K562 (cell line): ENCODE measurements around the gene FAM174C. TPM values are rescaled to one million over a fixed set of nuclear protein-coding genes. Genes with fewer than 3 reads are reported as not detected.

Experiments used
- ATF1 ChIP-seq, 2 experiments: fragments of 450-650 bp in 1 of 2; IDR thresholded peaks; 2 replicates each; pipeline ENCODE4 v1.6.1; 2016; ENCODE audit warnings: missing compliant biosample characterization in 1 of 2, missing genetic modification characterization in 1 of 2
- ATF7 ChIP-seq: fragments of 450-650 bp; IDR thresholded peaks from 2 replicates; pipeline ENCODE4 v1.7.1; 2014; ENCODE audit warnings: mild to moderate bottlenecking, moderate library complexity
- CEBPG ChIP-seq, 3 experiments: fragments of 200-800 bp in 1 of 3; sonication (Bioruptor generic) in 1 of 3; sonication (generic) in 1 of 3; formaldehyde crosslinking in 1 of 3; IDR thresholded peaks in 2 of 3; conservative IDR thresholded peaks in 1 of 3; 2 replicates each; pipeline versions ENCODE4 v1.6.1 to v1.8.0; 2016 to 2022; ENCODE audit warnings: missing compliant biosample characterization in 2 of 3, missing genetic modification characterization in 2 of 3, mild to moderate bottlenecking in 1 of 3, missing genetic modification reagents in 1 of 3
- CHD2 ChIP-seq: IDR thresholded peaks from 2 replicates; pipeline ENCODE4 v1.6.1; 2011; ENCODE audit warnings: low read depth, low read length
- COPS2 ChIP-seq: fragments of 450-650 bp; conservative IDR thresholded peaks from 2 replicates; pipeline ENCODE4 v1.6.1; 2016; ENCODE audit warnings: mild to moderate bottlenecking, moderate library complexity
- ELF2 ChIP-seq: fragments of 250-450 bp; sonication (Bioruptor Pico); IDR thresholded peaks from 2 replicates; pipeline ENCODE4 v1.5.0; 2021; ENCODE audit warnings: mild to moderate bottlenecking
- FOS ChIP-seq: IDR thresholded peaks from 3 replicates; pipeline ENCODE4 v1.6.1; 2011; ENCODE audit not compliant: insufficient read length; ENCODE audit errors: extremely low read depth
- FOXM1 ChIP-seq, 2 experiments: fragments of 450-650 bp in 1 of 2; sonication (generic) in 1 of 2; formaldehyde crosslinking in 1 of 2; IDR thresholded peaks; 2 replicates each; pipeline versions ENCODE4 v1.6.1 to v1.9.0; 2017 to 2022; ENCODE audit warnings: low read depth in 2 of 2, mild to moderate bottlenecking in 2 of 2, missing genetic modification reagents in 1 of 2, moderate library complexity in 1 of 2
- HDAC3 ChIP-seq: fragments of 450-650 bp; IDR thresholded peaks from 2 replicates; pipeline ENCODE4 v1.6.1; 2018; ENCODE audit warnings: borderline replicate concordance, mild to moderate bottlenecking, moderate library complexity; ENCODE audit not compliant: partially characterized antibody
- HIVEP1 ChIP-seq: fragments of 250-450 bp; sonication (Bioruptor Pico); IDR thresholded peaks from 2 replicates; pipeline ENCODE4 v1.4.0; 2020; ENCODE audit warnings: mild to moderate bottlenecking
- HMGN3 ChIP-seq: IDR thresholded peaks from 2 replicates; pipeline ENCODE4 v1.6.1; 2011; ENCODE audit warnings: borderline replicate concordance, low read depth, mild to moderate bottlenecking, mixed read lengths, low read length; ENCODE audit not compliant: insufficient read length; ENCODE audit errors: extremely low read depth
- HNRNPL ChIP-seq: fragments of 200-400 bp; formaldehyde crosslinking; IDR thresholded peaks from 2 replicates; pipeline ENCODE4 v1.6.1; 2017; ENCODE audit warnings: low read depth, mild to moderate bottlenecking, low read length
- KDM4B ChIP-seq, 2 experiments: fragments of 450-650 bp in 1 of 2; sonication (generic) in 1 of 2; IDR thresholded peaks; 2 replicates each; pipeline ENCODE4 v1.6.1; 2016 to 2017; ENCODE audit warnings: borderline replicate concordance in 2 of 2, antibody characterized with exemption in 1 of 2, low read depth in 1 of 2, mild to moderate bottlenecking in 1 of 2
- LARP7 ChIP-seq: fragments of 450-650 bp; IDR thresholded peaks from 2 replicates; pipeline ENCODE4 v1.6.1; 2016
- NR3C1 ChIP-seq: sonication (generic); formaldehyde crosslinking; IDR thresholded peaks from 2 replicates; pipeline ENCODE4 v1.8.1; 2022; ENCODE audit warnings: missing genetic modification reagents
- POLR2B ChIP-seq: fragments of 450-650 bp; IDR thresholded peaks from 2 replicates; pipeline ENCODE4 v1.6.1; 2018; ENCODE audit warnings: low read depth; ENCODE audit not compliant: partially characterized antibody
- RBM22 ChIP-seq: fragments of 200-400 bp; formaldehyde crosslinking; IDR thresholded peaks from 2 replicates; pipeline ENCODE4 v1.6.1; 2018; ENCODE audit warnings: low read length, low read depth; ENCODE audit not compliant: poor library complexity, severe bottlenecking
- SREBF1 ChIP-seq: fragments of 150-350 bp; IDR thresholded peaks from 2 replicates; pipeline ENCODE4 v1.6.1; 2014; ENCODE audit warnings: antibody characterized with exemption, low read depth, low read length, borderline replicate concordance
- SRSF1 ChIP-seq: fragments of 200-400 bp; formaldehyde crosslinking; IDR thresholded peaks from 2 replicates; pipeline ENCODE4 v1.6.1; 2017; ENCODE audit warnings: mild to moderate bottlenecking, low read depth, low read length, moderate library complexity
- U2AF1 ChIP-seq: fragments of 200-400 bp; formaldehyde crosslinking; optimal IDR thresholded peaks from 2 replicates; pipeline ENCODE3; 2017; ENCODE audit warnings: mild to moderate bottlenecking, low read depth, low read length, moderate library complexity
- ZNF263 ChIP-seq: sonication (generic); formaldehyde crosslinking; IDR thresholded peaks from 2 replicates; pipeline ENCODE4 v1.8.0; 2022; ENCODE audit warnings: mild to moderate bottlenecking, missing genetic modification reagents, borderline replicate concordance
- ZNF347 ChIP-seq: fragments of 450-650 bp; formaldehyde crosslinking; IDR thresholded peaks from 2 replicates; pipeline ENCODE4 v1.4.0; 2020; ENCODE audit warnings: low read depth, mild to moderate bottlenecking, moderate library complexity
- ZNF707 ChIP-seq: fragments of 250-450 bp; sonication (Bioruptor Pico); conservative IDR thresholded peaks from 2 replicates; pipeline ENCODE4 v1.8.0; 2022; ENCODE audit warnings: inconsistent platforms, mild to moderate bottlenecking, moderate library complexity
- ZNF79 ChIP-seq: fragments of 250-450 bp; sonication (Bioruptor Pico); IDR thresholded peaks from 2 replicates; pipeline ENCODE4 v1.4.0; 2020; ENCODE audit warnings: low read depth, mild to moderate bottlenecking, moderate library complexity
- polyA plus RNA-seq, 8 experiments: library from polyadenylated mRNA; depleted of rRNA in 4 of 8; stranded (reverse) in 5 of 8; unstranded in 3 of 8; fragments of >200 nt; fragmentation: Nextera tagmentation in 2 of 8; fragmentation: Illumina TruSeq in 1 of 8; extraction: Ambion mirVana in 2 of 8; extraction: Trizol in 1 of 8; gene quantifications; 2 replicates each; pipeline versions ENCODE4 v1.2.1 to v1.2.3, GENCODE V29; 2011 to 2014; ENCODE audit warnings: inconsistent platforms in 1 of 8, missing spikeins in 1 of 8
- total RNA-seq, 7 experiments: library from RNA; depleted of rRNA in 6 of 7; stranded (reverse); fragments of >200 nt in 6 of 7; fragmentation: Illumina TruSeq in 2 of 7; extraction: Trizol in 2 of 7; gene quantifications; 2 replicates each; pipeline versions ENCODE4 v1.2.1 to v1.2.3, GENCODE V29; 2011 to 2021; ENCODE audit warnings: low replicate concordance in 1 of 7
- TF ChIP-seq, protein P1 (sequence below): fragments of 250-450 bp; sonication (Bioruptor Pico); IDR thresholded peaks from 2 replicates; pipeline ENCODE4 v1.4.0; 2020
- TF ChIP-seq, protein P2 (sequence below): fragments of 250-450 bp; sonication (Bioruptor Pico); IDR thresholded peaks from 2 replicates; pipeline ENCODE4 v1.9.0; 2021; ENCODE audit warnings: mild to moderate bottlenecking, inconsistent platforms

Gene FAM174C
- total and polyA plus RNA-seq, 9 of the 15 experiments (the other 6 are each of a cell fraction or from before 2014, with no cell fraction given): 0.66 to 89.6 (median 20.3) TPM

DNA sequence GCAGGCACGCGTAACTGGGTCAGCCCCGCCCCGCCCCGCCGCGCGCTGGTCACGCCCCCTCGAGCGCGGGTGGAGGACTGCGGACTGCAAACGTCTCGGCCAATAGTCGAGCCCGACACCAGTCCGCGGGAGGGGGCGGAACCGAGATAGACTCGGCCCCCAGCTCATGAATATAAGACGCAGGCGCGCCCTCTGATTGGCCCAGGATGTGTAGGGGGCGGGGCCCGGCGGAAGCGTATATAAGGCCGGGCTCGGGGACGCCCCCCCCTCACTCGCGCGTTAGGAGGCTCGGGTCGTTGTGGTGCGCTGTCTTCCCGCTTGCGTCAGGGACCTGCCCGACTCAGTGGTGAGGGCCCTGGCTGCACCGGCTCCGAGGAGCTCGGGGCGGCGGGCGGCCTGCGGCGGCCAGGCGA is 6.3 kb upstream of the FAM174C start, which contains the start of gene CIRBP (continued):
- 0 out of 2 replicates have a peak, but pooled peaks have one; percentile 13 for TF ChIP-seq SREBF1
- TF ChIP-seq ZNF263 (CRISPR knock-in tag): peak; percentile 5; the same call in 1 of the 2 replicates
- TF ChIP-seq CHD2: peak; percentile 5; the same call in 1 of the 2 replicates
- TF ChIP-seq, protein P1, sequence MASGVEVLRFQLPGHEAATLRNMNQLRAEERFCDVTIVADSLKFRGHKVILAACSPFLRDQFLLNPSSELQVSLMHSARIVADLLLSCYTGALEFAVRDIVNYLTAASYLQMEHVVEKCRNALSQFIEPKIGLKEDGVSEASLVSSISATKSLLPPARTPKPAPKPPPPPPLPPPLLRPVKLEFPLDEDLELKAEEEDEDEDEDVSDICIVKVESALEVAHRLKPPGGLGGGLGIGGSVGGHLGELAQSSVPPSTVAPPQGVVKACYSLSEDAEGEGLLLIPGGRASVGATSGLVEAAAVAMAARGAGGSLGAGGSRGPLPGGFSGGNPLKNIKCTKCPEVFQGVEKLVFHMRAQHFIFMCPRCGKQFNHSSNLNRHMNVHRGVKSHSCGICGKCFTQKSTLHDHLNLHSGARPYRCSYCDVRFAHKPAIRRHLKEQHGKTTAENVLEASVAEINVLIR (CRISPR knock-in tag): no peak
- TF ChIP-seq HMGN3: no peak
- no peak for TF ChIP-seq FOXM1 (IDR thresholded peaks at IDR 0.05; ENCODE audit: low read depth)
- 0 out of 2 replicates have a peak, but pooled peaks have one; percentile 39 for TF ChIP-seq FOXM1 (CRISPR knock-in tag; IDR thresholded peaks at IDR 0.05; ENCODE audit: low read depth)
- no peak for TF ChIP-seq ELF2 (CRISPR knock-in tag)
- TF ChIP-seq HIVEP1 (CRISPR knock-in tag): no peak
- no peak for TF ChIP-seq ZNF347 (CRISPR knock-in tag)
- no peak for TF ChIP-seq NR3C1
- TF ChIP-seq CEBPG (CRISPR knock-in tag; IDR thresholded peaks at IDR 0.05): 0 out of 2 replicates have a peak, but pooled peaks have one; percentile 34
- TF ChIP-seq CEBPG (tag; conservative IDR thresholded peaks at IDR 0.05 in 1 of 2, IDR thresholded peaks at IDR 0.05 in 1 of 2): no peak
- TF ChIP-seq U2AF1: peak; percentile 85
- TF ChIP-seq SRSF1: peak; percentile 85; the same call in 1 of the 2 replicates
- TF ChIP-seq ATF1 (CRISPR knock-in tag; IDR thresholded peaks at IDR 0.05): 0 out of 2 replicates have a peak, but pooled peaks have one; percentile 12
- TF ChIP-seq ATF1 (tag; IDR thresholded peaks at IDR 0.05): peak; percentile 41; the same call in 1 of the 2 replicates
- peak; percentile 44 for TF ChIP-seq FOS
- TF ChIP-seq HNRNPL: peak; percentile 92
- peak in 1 of 2 experiments; percentile 90; a peak in 1 of 4 replicates for TF ChIP-seq KDM4B (IDR thresholded peaks at IDR 0.05; ENCODE audit: borderline replicate concordance in 2 of 2, low read depth in 1 of 2)
- TF ChIP-seq ZNF79: no peak
- TF ChIP-seq ATF7: peak; percentile 64; the same call in 1 of the 2 replicates
- TF ChIP-seq RBM22: peak; percentile 94
- TF ChIP-seq, protein P2, sequence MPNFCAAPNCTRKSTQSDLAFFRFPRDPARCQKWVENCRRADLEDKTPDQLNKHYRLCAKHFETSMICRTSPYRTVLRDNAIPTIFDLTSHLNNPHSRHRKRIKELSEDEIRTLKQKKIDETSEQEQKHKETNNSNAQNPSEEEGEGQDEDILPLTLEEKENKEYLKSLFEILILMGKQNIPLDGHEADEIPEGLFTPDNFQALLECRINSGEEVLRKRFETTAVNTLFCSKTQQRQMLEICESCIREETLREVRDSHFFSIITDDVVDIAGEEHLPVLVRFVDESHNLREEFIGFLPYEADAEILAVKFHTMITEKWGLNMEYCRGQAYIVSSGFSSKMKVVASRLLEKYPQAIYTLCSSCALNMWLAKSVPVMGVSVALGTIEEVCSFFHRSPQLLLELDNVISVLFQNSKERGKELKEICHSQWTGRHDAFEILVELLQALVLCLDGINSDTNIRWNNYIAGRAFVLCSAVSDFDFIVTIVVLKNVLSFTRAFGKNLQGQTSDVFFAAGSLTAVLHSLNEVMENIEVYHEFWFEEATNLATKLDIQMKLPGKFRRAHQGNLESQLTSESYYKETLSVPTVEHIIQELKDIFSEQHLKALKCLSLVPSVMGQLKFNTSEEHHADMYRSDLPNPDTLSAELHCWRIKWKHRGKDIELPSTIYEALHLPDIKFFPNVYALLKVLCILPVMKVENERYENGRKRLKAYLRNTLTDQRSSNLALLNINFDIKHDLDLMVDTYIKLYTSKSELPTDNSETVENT (CRISPR knock-in tag): peak; percentile 84; the same call in 1 of the 2 replicates
- no peak; the same call in 1 of the 2 replicates for TF ChIP-seq ZNF707 (CRISPR knock-in tag)
- no peak for TF ChIP-seq HDAC3
- TF ChIP-seq POLR2B: peak; percentile 95
- no peak for TF ChIP-seq LARP7
- no peak for TF ChIP-seq COPS2
